PC-3 (cell line): ENCODE results near the gene ELMO3. TPM values are rescaled to one million over a fixed set of nuclear protein-coding genes. Genes with fewer than 3 reads are reported as not detected.

Source experiments
- ATAC-seq: fragments of 200-7000 bp; cut with Tn5 transposase; 2 replicates; pipeline ENCODE4 v1.9.1; 2020; ENCODE audit warnings: mild to moderate bottlenecking, moderate library complexity
- BruUV-seq: library from RNA; stranded (reverse); fragments of 400-500 nt; replicated peaks from 2 replicates; lab custom pipeline; 2021; lab: Mats Ljungman, UMichigan
- CTCF ChIA-PET: fragments of 300-600 bp; sonication (Branson Sonifier 250); formaldehyde crosslinking; loops from one replicate; lab custom pipeline; 2022; ENCODE audit warnings: antibody characterized with exemption; lab: Charles Lee
- POLR2A ChIA-PET: fragments of 300-600 bp; sonication (Branson Sonifier 250); formaldehyde crosslinking; loops from one replicate; lab custom pipeline; 2022; ENCODE audit warnings: antibody characterized with exemption; ENCODE audit not compliant: unreplicated experiment; lab: Charles Lee
- DNase-seq: peaks from one replicate; pipeline ENCODE4 v3.0.0-alpha.2; 2015
- H2AFZ ChIP-seq: fragments of 300-600 bp; sonication (generic); 2 replicates; pipeline ENCODE4 v1.6.0; 2016; ENCODE audit warnings: antibody characterized with exemption, low read length
- H3F3A ChIP-seq: fragments of 300-600 bp; sonication (generic); one replicate; pipeline ENCODE4 v1.6.0; 2017; ENCODE audit warnings: antibody characterized with exemption, low read length, control low read depth, mild to moderate bottlenecking; ENCODE audit not compliant: unreplicated experiment
- H3K27ac ChIP-seq: fragments of 300-600 bp; sonication (generic); 2 replicates; pipeline ENCODE4 v1.5.1; 2016; ENCODE audit warnings: mild to moderate bottlenecking, low read length
- H3K27me3 ChIP-seq: fragments of 300-600 bp; sonication (generic); 2 replicates; pipeline ENCODE4 v1.6.1; 2016; ENCODE audit warnings: low read length, mixed read lengths
- H3K36me3 ChIP-seq: fragments of 300-600 bp; sonication (generic); 2 replicates; pipeline ENCODE4 v1.6.1; 2016; ENCODE audit warnings: low read depth, mixed run types, low read length, mixed read lengths
- H3K4me1 ChIP-seq: fragments of 300-600 bp; sonication (generic); 2 replicates; pipeline ENCODE4 v1.5.1; 2016; ENCODE audit warnings: low read length; ENCODE audit not compliant: insufficient read depth
- H3K4me2 ChIP-seq: fragments of 300-600 bp; sonication (generic); 2 replicates; pipeline ENCODE4 v1.6.0; 2016; ENCODE audit warnings: low read length
- H3K4me3 ChIP-seq: fragments of 300-600 bp; sonication (generic); 2 replicates; pipeline ENCODE4 v1.5.1; 2016; ENCODE audit warnings: mild to moderate bottlenecking, low read length, mixed read lengths
- H3K79me2 ChIP-seq: fragments of 300-600 bp; sonication (generic); 2 replicates; pipeline ENCODE4 v1.6.1; 2017; ENCODE audit warnings: low read length, mixed read lengths
- H3K9ac ChIP-seq: fragments of 300-600 bp; sonication (generic); 2 replicates; pipeline ENCODE4 v1.6.0; 2016; ENCODE audit warnings: mild to moderate bottlenecking, low read length
- H3K9me2 ChIP-seq: fragments of 300-600 bp; sonication (generic); replicated peaks from 2 replicates; pipeline ENCODE4 v1.6.1; 2016; ENCODE audit warnings: mixed run types, low read length, mixed read lengths
- H3K9me3 ChIP-seq: fragments of 300-600 bp; sonication (generic); 2 replicates; pipeline ENCODE4 v1.6.1; 2016; ENCODE audit warnings: low read length, mixed read lengths
- H4K20me1 ChIP-seq: fragments of 300-600 bp; sonication (generic); 2 replicates; pipeline ENCODE4 v1.6.1; 2016; ENCODE audit warnings: low read length, mixed read lengths
- EZH2 ChIP-seq: fragments of 300-600 bp; sonication (generic); IDR thresholded peaks from one replicate; pipeline ENCODE4 v1.6.1; 2017; ENCODE audit warnings: antibody characterized with exemption, mild to moderate bottlenecking, low read length; ENCODE audit not compliant: unreplicated experiment
- EZH2phosphoT487 ChIP-seq: fragments of 300-600 bp; sonication (generic); IDR thresholded peaks from 2 replicates; pipeline ENCODE4 v1.6.1; 2018; ENCODE audit warnings: mild to moderate bottlenecking, antibody characterized with exemption, low read length, borderline replicate concordance
- intact Hi-C: fragments of 100-400 bp; cut with micrococcal nuclease; formaldehyde crosslinking; loops from 2 replicates; pipeline ENCODE4 v1.9.0; 2023
- total RNA-seq: library from RNA; depleted of rRNA; stranded (reverse); fragments of >200 nt; gene quantifications from 2 replicates; pipeline ENCODE4 v1.2.3, GENCODE V29; 2014
- TF ChIP-seq, protein P1 (sequence below): fragments of 300-600 bp; sonication (generic); conservative IDR thresholded peaks from 2 replicates; pipeline ENCODE4 v1.5.1; 2017; ENCODE audit warnings: antibody characterized with exemption, low read depth, mild to moderate bottlenecking, low read length

ELMO3 gene
- total RNA-seq, 1 experiment from 2014 or later: 2.2 TPM

DNA sequence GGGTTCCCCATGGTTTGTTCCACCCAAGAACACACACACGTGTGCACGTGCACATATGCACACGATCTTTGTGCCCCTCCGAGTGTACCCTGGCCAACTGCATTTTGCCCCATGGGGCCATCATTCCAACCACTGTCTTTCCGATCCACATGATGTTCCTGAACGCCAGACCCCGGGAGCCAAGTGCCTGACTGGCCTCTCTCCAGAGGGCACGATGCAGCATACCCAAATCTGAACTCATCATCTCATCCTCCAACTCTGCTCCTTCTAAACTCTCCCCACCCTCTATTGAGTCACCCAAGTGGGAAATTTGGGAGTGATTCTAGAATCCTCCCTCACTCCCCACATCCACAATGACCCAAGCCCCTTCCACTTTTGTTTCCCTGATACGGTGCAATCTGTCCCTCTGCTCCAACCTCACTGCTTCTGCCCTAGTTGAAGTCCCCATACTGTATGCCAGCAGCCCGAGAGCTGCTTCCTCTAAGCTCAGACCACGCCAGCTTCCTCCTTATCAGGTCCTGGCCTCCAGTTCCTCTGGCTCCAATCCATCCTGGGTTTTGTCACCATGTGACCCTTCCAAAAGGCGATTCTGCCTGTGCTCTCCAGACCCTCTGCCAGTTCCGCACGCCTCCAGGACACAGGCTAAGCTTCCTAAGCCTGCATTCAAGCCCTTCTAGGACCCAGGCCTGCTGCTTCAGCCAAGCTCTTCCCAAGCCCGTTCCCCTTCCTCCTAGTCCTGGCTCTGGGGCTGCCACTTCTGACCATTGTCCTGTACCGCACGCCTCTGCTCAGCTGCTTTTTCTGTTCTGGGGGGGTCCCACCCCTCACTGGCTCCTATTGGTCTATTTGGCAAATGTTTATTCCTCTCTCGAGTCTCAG lies 17.9 kb downstream of the ELMO3 start:
- Histone ChIP-seq H3K79me2 (no peaks in the 10 kb centered on the region), H3K9ac (no peak overlapping the region), H3K4me3 (no peak overlapping the region), H3K4me2 (no peak overlapping the region), H3K27ac (no peak overlapping the region), H3F3A (peaks cover 3% of the 10 kb centered on the region), H3K9me3 (no peaks in the 10 kb centered on the region), H3K4me1 (peaks cover 10% of the 10 kb centered on the region), H3K9me2 (no peaks in the 10 kb centered on the region), H2AFZ (no peak overlapping the region), H3K27me3 (no peaks in the 10 kb centered on the region), H3K36me3 (no peaks in the 10 kb centered on the region), H4K20me1 (no peaks in the 10 kb centered on the region)
- intact Hi-C loops: no loop called here
- no TSS peak for BruUV-seq
- TF ChIP-seq, protein P1, sequence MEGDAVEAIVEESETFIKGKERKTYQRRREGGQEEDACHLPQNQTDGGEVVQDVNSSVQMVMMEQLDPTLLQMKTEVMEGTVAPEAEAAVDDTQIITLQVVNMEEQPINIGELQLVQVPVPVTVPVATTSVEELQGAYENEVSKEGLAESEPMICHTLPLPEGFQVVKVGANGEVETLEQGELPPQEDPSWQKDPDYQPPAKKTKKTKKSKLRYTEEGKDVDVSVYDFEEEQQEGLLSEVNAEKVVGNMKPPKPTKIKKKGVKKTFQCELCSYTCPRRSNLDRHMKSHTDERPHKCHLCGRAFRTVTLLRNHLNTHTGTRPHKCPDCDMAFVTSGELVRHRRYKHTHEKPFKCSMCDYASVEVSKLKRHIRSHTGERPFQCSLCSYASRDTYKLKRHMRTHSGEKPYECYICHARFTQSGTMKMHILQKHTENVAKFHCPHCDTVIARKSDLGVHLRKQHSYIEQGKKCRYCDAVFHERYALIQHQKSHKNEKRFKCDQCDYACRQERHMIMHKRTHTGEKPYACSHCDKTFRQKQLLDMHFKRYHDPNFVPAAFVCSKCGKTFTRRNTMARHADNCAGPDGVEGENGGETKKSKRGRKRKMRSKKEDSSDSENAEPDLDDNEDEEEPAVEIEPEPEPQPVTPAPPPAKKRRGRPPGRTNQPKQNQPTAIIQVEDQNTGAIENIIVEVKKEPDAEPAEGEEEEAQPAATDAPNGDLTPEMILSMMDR: no peak
- TF ChIP-seq EZH2phosphoT487: no peak
- TF ChIP-seq EZH2: no peak
- ChIA-PET POLR2A (no interaction called here), CTCF (no interaction called here)
- no peak for ATAC-seq
- no peak for DNase-seq

DNA sequence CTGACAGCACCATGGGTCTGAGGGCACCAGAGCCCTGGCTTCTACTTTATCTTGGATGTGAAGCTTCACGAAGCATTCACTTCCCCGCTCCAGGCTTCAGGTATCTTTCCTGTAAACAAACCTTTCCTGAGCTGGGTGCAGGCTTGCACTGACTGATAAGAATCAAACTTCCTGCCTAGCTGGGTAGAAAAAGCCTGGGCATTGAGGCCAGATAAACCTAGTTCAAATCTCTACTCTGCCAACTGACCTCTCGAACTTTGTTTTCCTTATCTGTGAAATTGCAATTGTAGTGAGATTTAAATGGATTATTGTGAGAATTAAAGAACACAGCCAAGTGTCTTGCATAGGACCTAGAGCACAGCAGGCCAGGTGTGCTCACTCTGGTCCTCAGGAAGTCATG lies 25.1 kb downstream of the ELMO3 start:
- Histone ChIP-seq H3K36me3 (peaks cover 8% of the 10 kb centered on the region; the same call in 1 of the 2 replicates), H3K9me2 (no peaks in the 10 kb centered on the region), H3K4me3 (no peak overlapping the region), H4K20me1 (no peaks in the 10 kb centered on the region), H3K79me2 (peaks cover 19% of the 10 kb centered on the region), H3K4me1 (peaks cover 12% of the 10 kb centered on the region; the same call in 1 of the 2 replicates), H3F3A (no peaks in the 10 kb centered on the region), H3K9me3 (no peaks in the 10 kb centered on the region), H3K4me2 (no peak overlapping the region), H3K9ac (no peak overlapping the region), H3K27me3 (no peaks in the 10 kb centered on the region), H3K27ac (no peak overlapping the region), H2AFZ (no peak overlapping the region)
- DNase-seq: no peak
- intact Hi-C loops: no loop called here
- ATAC-seq: no peak
- ChIA-PET CTCF (no interaction called here), POLR2A (no interaction called here)
- TF ChIP-seq, protein P1: no peak
- TF ChIP-seq EZH2 (no peak), EZH2phosphoT487 (no peak)
- no TSS peak for BruUV-seq
